ENCODE results near the gene EML5. TPM values are rescaled to one million over a fixed set of nuclear protein-coding genes. Genes with fewer than 3 reads are reported as not detected.

Gene EML5
- total RNA-seq, 1 donor from 2014 or later = 2.0 TPM

GRCh38 chr14:88592031-88592430 lies 200.7 kb downstream of the EML5 start:
- Mint-ChIP-seq H3K27me3 (ENCODE audit: low read depth) (no peaks in the 10 kb centered on the region), H3K9me3 (no peaks in the 10 kb centered on the region), H3K4me1 (peaks cover 12% of the 10 kb centered on the region), H3K36me3 (peaks cover 58% of the 10 kb centered on the region), H3K4me3 (no peak overlapping the region), H3K27ac (peak overlapping the region; percentile 36)
- TF ChIP-seq CTCF (IDR thresholded peaks at IDR 0.05; ENCODE audit: unreplicated experiment) = no peak
- DNase-seq (ENCODE audit: low spot score in 2 of 2, unreplicated experiment in 2 of 2) = no peak

GRCh38 chr14:88590173-88590572 lies 202.6 kb downstream of the EML5 start:
- no peak for DNase-seq (ENCODE audit: low spot score in 2 of 2, unreplicated experiment in 2 of 2)
- peaks cover 60% of the 10 kb centered on the region for H3K36me3 Mint-ChIP-seq
- TF ChIP-seq CTCF (IDR thresholded peaks at IDR 0.05; ENCODE audit: unreplicated experiment) = no peak
- no peak overlapping the region for H3K4me3 Mint-ChIP-seq
- H3K4me1 Mint-ChIP-seq = peaks cover 12% of the 10 kb centered on the region
- peak overlapping the region; percentile 45 for H3K27ac Mint-ChIP-seq
- peaks cover 5% of the 10 kb centered on the region for H3K9me3 Mint-ChIP-seq
- H3K27me3 Mint-ChIP-seq (ENCODE audit: low read depth) = no peaks in the 10 kb centered on the region

GRCh38 chr14:88588081-88588480 lies 204.7 kb downstream of the EML5 start:
- Mint-ChIP-seq H3K27ac (no peak overlapping the region), H3K36me3 (peaks cover 50% of the 10 kb centered on the region)
- TF ChIP-seq CTCF (IDR thresholded peaks at IDR 0.05; ENCODE audit: unreplicated experiment) = no peak

GRCh38 chr14:88584451-88584850 lies 208.3 kb downstream of the EML5 start:
- peaks cover 53% of the 10 kb centered on the region for H3K36me3 Mint-ChIP-seq
- peaks cover 4% of the 10 kb centered on the region for H3K4me1 Mint-ChIP-seq
- no peak for TF ChIP-seq CTCF (IDR thresholded peaks at IDR 0.05; ENCODE audit: unreplicated experiment)
- no peaks in the 10 kb centered on the region for H3K27me3 Mint-ChIP-seq (ENCODE audit: low read depth)
- DNase-seq (ENCODE audit: low spot score in 2 of 2, unreplicated experiment in 2 of 2) = no peak
- H3K4me3 Mint-ChIP-seq = no peak overlapping the region
- no peak overlapping the region for H3K27ac Mint-ChIP-seq
- H3K9me3 Mint-ChIP-seq = peaks cover 5% of the 10 kb centered on the region

More at GRCh38 chr14:88588081-88588480, 204.7 kb downstream of the EML5 start:
- H3K9me3 Mint-ChIP-seq = peaks cover 5% of the 10 kb centered on the region
- no peak for DNase-seq (ENCODE audit: low spot score in 2 of 2, unreplicated experiment in 2 of 2)
- H3K4me3 Mint-ChIP-seq = no peak overlapping the region
- H3K4me1 Mint-ChIP-seq = peaks cover 12% of the 10 kb centered on the region
- no peaks in the 10 kb centered on the region for H3K27me3 Mint-ChIP-seq (ENCODE audit: low read depth)

GRCh38 chr14:88576222-88576621 lies 216.5 kb downstream of the EML5 start:
- Mint-ChIP-seq H3K9me3 (no peaks in the 10 kb centered on the region), H3K36me3 (peaks cover 63% of the 10 kb centered on the region), H3K27ac (no peak overlapping the region), H3K4me3 (no peak overlapping the region), H3K27me3 (ENCODE audit: low read depth) (no peaks in the 10 kb centered on the region), H3K4me1 (no peaks in the 10 kb centered on the region)
- no peak for TF ChIP-seq CTCF (IDR thresholded peaks at IDR 0.05; ENCODE audit: unreplicated experiment)
- DNase-seq (ENCODE audit: low spot score in 2 of 2, unreplicated experiment in 2 of 2) = no peak

- no peak overlapping the region for H3K4me3 Mint-ChIP-seq
- TF ChIP-seq CTCF (IDR thresholded peaks at IDR 0.05; ENCODE audit: unreplicated experiment) = no peak
- H3K4me1 Mint-ChIP-seq = no peaks in the 10 kb centered on the region
Measured at GRCh38 chr14:88572117-88572516, 220.6 kb downstream of the EML5 start.

More at GRCh38 chr14:88572117-88572516, 220.6 kb downstream of the EML5 start:
- peaks cover 56% of the 10 kb centered on the region for H3K36me3 Mint-ChIP-seq
- no peak for DNase-seq (ENCODE audit: low spot score in 2 of 2, unreplicated experiment in 2 of 2)
- no peaks in the 10 kb centered on the region for H3K27me3 Mint-ChIP-seq (ENCODE audit: low read depth)
- H3K9me3 Mint-ChIP-seq = no peaks in the 10 kb centered on the region
- H3K27ac Mint-ChIP-seq = no peak overlapping the region
